ENCODE results near the gene SLC6A17. TPM values are rescaled to one million over a fixed set of nuclear protein-coding genes. Genes with fewer than 3 reads are reported as not detected.

SLC6A17 gene
- total and polyA plus RNA-seq, 10 donors = under 0.01 to 0.02 TPM; not detected in 8

- 95 to 99% (median 97%) methylated on average over 20 to 27 of the region's 27 CpGs for WGBS, 5 donors
- no peak for TF ChIP-seq POLR2AphosphoS5 (IDR thresholded peaks at IDR 0.05)
- intact Hi-C loops (cut with DNase I; ENCODE audit: low total_unique reads) = no loop called here
Observed at GRCh38 chr1:110223127-110223526, 72.8 kb downstream of the SLC6A17 start.

GRCh38 chr1:110223581-110223980, 73.3 kb downstream of the SLC6A17 start:
- intact Hi-C loops (cut with DNase I; ENCODE audit: low total_unique reads) = no loop called here
- TF ChIP-seq POLR2AphosphoS5 (IDR thresholded peaks at IDR 0.05) (no peak), CTCF (IDR thresholded peaks at IDR 0.05 in 8 of 11, conservative IDR thresholded peaks at IDR 0.05 in 3 of 11) (no peak), POLR2A (IDR thresholded peaks at IDR 0.05) (no peak)

More at GRCh38 chr1:110223127-110223526, 72.8 kb downstream of the SLC6A17 start:
- no peak for DNase-seq
- H3K4me1 ChIP-seq = no peaks in the 10 kb centered on the region
- no peaks in the 10 kb centered on the region for H3K27me3 ChIP-seq (replicated peaks in 1 of 7)
- H3K4me3 ChIP-seq = no peak overlapping the region
- peaks cover 0 to 75% (median 8%) of the 10 kb centered on the region in 6 donors for H3K36me3 ChIP-seq
- no peak overlapping the region for H3K27ac ChIP-seq
- H3K9me3 ChIP-seq = no peaks in the 10 kb centered on the region

GRCh38 chr1:110224240-110224995, 74.1 kb downstream of the SLC6A17 start:
- Histone ChIP-seq H3K36me3 (peaks cover 0 to 77% (median 12%) of the 10 kb centered on the region in 6 donors), H3K27me3 (replicated peaks in 1 of 7) (no peaks in the 10 kb centered on the region), H3K9me3 (no peaks in the 10 kb centered on the region), H3K4me1 (peaks cover 0 to 5% (median 0%) of the 10 kb centered on the region in 6 donors), H3K4me3 (no peak overlapping the region), H3K27ac (no peak overlapping the region)
- WGBS, 5 donors = 85 to 93% (median 90%) methylated on average over 8 of the region's 8 CpGs
- intact Hi-C loops (cut with DNase I; ENCODE audit: low total_unique reads) = no loop called here
- TF ChIP-seq POLR2AphosphoS5 (IDR thresholded peaks at IDR 0.05) = no peak
- no peak for TF ChIP-seq POLR2A (IDR thresholded peaks at IDR 0.05)
- TF ChIP-seq CTCF (IDR thresholded peaks at IDR 0.05 in 8 of 11, conservative IDR thresholded peaks at IDR 0.05 in 3 of 11) = no peak
- DNase-seq = no peak

More at GRCh38 chr1:110223581-110223980, 73.3 kb downstream of the SLC6A17 start:
- no peak overlapping the region for H3K4me3 ChIP-seq
- no peaks in the 10 kb centered on the region for H3K27me3 ChIP-seq (replicated peaks in 1 of 7)
- no peaks in the 10 kb centered on the region for H3K9me3 ChIP-seq
- 86 to 93% (median 88%) methylated on average over 12 to 17 of the region's 17 CpGs for WGBS, 5 donors
- H3K36me3 ChIP-seq = peaks cover 0 to 77% (median 10%) of the 10 kb centered on the region in 6 donors
- H3K4me1 ChIP-seq = no peaks in the 10 kb centered on the region
- H3K27ac ChIP-seq = no peak overlapping the region
- no peak for DNase-seq

GRCh38 chr1:110225212-110225611, 74.9 kb downstream of the SLC6A17 start:
- Histone ChIP-seq H3K4me1 (peaks cover 0 to 7% (median 0%) of the 10 kb centered on the region in 6 donors), H3K9me3 (no peaks in the 10 kb centered on the region), H3K27me3 (replicated peaks in 1 of 7) (no peaks in the 10 kb centered on the region), H3K4me3 (no peak overlapping the region), H3K27ac (no peak overlapping the region), H3K36me3 (peaks cover 0 to 81% (median 16%) of the 10 kb centered on the region in 6 donors)
- no peak for TF ChIP-seq POLR2A (IDR thresholded peaks at IDR 0.05)
- no peak for TF ChIP-seq CTCF (IDR thresholded peaks at IDR 0.05 in 8 of 11, conservative IDR thresholded peaks at IDR 0.05 in 3 of 11)
- TF ChIP-seq POLR2AphosphoS5 (IDR thresholded peaks at IDR 0.05) = no peak
- WGBS, 5 donors = 63 to 81% (median 76%) methylated on average over 7 of the region's 7 CpGs
- DNase-seq = no peak
- intact Hi-C loops (cut with DNase I; ENCODE audit: low total_unique reads) = no loop called here
